ENCODE measurements around the gene PITX2. TPM values are rescaled to one million over a fixed set of nuclear protein-coding genes. Genes with fewer than 3 reads are reported as not detected.

The PITX2 gene
- total and polyA plus RNA-seq, 2 of the 13 experiments (the other 11 are each of a cell fraction or from before 2014, with no cell fraction given), result not detected

DNA sequence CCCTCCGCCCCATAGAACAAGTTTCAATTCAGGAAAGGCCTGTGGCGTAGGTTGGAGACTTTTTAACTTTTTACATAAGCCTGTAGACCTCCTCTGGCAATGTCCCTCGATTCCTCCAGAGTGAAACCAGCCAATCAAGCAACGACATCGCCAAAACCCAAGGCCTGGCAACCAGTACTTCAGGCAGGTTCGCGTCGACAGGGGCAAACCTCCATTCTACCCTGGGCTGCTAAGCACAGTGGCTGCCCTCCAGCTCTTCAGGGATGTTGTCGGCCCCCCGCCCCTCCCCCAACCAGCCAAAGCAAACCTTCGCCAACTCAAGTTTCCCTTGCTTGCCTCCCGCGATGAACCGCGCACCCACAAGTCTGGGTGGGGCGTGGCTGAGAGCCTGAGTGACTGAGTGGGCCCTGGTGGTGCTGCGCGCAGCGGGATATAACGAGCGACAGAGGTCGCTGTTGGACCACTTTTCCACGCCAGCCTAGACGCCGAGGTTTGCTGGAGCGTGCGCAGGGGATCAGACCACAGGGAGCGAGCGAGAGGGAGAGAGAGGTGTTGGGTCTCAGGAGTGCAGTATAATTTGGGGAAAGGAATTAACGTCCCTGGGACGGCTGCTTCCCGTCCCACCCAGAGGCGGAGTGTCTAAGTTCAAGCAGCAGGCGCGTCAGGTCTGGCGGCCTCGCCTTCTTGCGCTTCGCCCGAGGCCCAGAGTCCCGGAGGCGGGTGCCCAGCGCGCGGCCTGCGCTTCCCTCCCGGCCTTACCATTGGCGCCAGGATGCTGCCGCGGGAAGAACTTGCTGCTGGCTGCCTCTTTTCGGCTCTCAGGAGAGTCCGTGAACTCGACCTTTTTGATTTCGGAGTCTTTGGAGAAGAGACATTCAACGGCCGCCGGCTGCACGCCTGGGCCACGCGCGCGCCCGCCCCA, 9.0 kb upstream of the PITX2 start (continued):
- TF ChIP-seq, protein P1, sequence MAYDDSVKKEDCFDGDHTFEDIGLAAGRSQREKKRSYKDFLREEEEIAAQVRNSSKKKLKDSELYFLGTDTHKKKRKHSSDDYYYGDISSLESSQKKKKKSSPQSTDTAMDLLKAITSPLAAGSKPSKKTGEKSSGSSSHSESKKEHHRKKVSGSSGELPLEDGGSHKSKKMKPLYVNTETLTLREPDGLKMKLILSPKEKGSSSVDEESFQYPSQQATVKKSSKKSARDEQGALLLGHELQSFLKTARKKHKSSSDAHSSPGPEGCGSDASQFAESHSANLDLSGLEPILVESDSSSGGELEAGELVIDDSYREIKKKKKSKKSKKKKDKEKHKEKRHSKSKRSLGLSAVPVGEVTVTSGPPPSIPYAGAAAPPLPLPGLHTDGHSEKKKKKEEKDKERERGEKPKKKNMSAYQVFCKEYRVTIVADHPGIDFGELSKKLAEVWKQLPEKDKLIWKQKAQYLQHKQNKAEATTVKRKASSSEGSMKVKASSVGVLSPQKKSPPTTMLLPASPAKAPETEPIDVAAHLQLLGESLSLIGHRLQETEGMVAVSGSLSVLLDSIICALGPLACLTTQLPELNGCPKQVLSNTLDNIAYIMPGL (CRISPR knock-in tag; IDR thresholded peaks at IDR 0.05; ENCODE audit: borderline replicate concordance in 1 of 2, low read depth in 1 of 2), result 0 out of 4 replicates have a peak, but pooled peaks have one; percentile 19 to 37
- TF ChIP-seq, protein P2, sequence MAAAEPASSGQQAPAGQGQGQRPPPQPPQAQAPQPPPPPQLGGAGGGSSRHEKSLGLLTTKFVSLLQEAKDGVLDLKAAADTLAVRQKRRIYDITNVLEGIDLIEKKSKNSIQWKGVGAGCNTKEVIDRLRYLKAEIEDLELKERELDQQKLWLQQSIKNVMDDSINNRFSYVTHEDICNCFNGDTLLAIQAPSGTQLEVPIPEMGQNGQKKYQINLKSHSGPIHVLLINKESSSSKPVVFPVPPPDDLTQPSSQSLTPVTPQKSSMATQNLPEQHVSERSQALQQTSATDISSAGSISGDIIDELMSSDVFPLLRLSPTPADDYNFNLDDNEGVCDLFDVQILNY (CRISPR knock-in tag; conservative IDR thresholded peaks at IDR 0.05), result no peak
- no peak for TF ChIP-seq ZNF572 (CRISPR knock-in tag; IDR thresholded peaks at IDR 0.05)
- TF ChIP-seq BHLHE40 (IDR thresholded peaks at IDR 0.05; ENCODE audit: low read length), result 0 out of 2 replicates have a peak, but pooled peaks have one; percentile 28
- TF ChIP-seq, protein P3, sequence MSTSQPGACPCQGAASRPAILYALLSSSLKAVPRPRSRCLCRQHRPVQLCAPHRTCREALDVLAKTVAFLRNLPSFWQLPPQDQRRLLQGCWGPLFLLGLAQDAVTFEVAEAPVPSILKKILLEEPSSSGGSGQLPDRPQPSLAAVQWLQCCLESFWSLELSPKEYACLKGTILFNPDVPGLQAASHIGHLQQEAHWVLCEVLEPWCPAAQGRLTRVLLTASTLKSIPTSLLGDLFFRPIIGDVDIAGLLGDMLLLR (CRISPR knock-in tag; IDR thresholded peaks at IDR 0.05), result no peak
- TF ChIP-seq, protein P4, sequence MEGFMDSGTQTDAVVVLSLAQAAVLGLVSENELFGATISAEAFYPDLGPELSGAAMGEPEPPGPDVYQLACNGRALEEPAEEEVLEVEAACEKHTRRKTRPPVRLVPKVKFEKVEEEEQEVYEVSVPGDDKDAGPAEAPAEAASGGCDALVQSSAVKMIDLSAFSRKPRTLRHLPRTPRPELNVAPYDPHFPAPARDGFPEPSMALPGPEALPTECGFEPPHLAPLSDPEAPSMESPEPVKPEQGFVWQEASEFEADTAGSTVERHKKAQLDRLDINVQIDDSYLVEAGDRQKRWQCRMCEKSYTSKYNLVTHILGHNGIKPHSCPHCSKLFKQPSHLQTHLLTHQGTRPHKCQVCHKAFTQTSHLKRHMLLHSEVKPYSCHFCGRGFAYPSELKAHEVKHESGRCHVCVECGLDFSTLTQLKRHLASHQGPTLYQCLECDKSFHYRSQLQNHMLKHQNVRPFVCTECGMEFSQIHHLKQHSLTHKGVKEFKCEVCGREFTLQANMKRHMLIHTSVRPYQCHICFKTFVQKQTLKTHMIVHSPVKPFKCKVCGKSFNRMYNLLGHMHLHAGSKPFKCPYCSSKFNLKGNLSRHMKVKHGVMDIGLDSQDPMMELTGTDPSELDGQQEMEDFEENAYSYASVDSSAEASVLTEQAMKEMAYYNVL (CRISPR knock-in tag; IDR thresholded peaks at IDR 0.05; ENCODE audit: borderline replicate concordance), result no peak
- TF ChIP-seq GATAD1 (CRISPR knock-in tag; IDR thresholded peaks at IDR 0.05), result no peak
- no peak for TF ChIP-seq SMYD3 (CRISPR knock-in tag; IDR thresholded peaks at IDR 0.05)
- no peak for TF ChIP-seq NRL (CRISPR knock-in tag; IDR thresholded peaks at IDR 0.05; ENCODE audit: borderline replicate concordance)
- peak; percentile 30; the same call in 1 of the 2 replicates for TF ChIP-seq SP4 (CRISPR knock-in tag; IDR thresholded peaks at IDR 0.05)
- peak; percentile 27; the same call in 1 of the 2 replicates for TF ChIP-seq SALL2 (CRISPR knock-in tag; IDR thresholded peaks at IDR 0.05)
- peak; percentile 31 for TF ChIP-seq ZNF883 (CRISPR knock-in tag; IDR thresholded peaks at IDR 0.05; ENCODE audit: not compliant biosample characterization)
- 0 out of 2 replicates have a peak, but pooled peaks have one; percentile 36 for TF ChIP-seq CBX5 (CRISPR knock-in tag; IDR thresholded peaks at IDR 0.05; ENCODE audit: borderline replicate concordance)
- peak; percentile 13 for TF ChIP-seq TEAD3 (CRISPR knock-in tag; optimal IDR thresholded peaks at IDR 0.05; ENCODE audit: borderline replicate concordance)
- TF ChIP-seq SIN3A (IDR thresholded peaks at IDR 0.05; ENCODE audit: borderline replicate concordance, low read depth, low read length), result no peak
- TF ChIP-seq POLR2AphosphoS2 (IDR thresholded peaks at IDR 0.05; ENCODE audit: low read depth, low read length), result no peak
- no peak for TF ChIP-seq HNRNPL (IDR thresholded peaks at IDR 0.05; ENCODE audit: low read depth, low read length)
- TF ChIP-seq, protein P5, sequence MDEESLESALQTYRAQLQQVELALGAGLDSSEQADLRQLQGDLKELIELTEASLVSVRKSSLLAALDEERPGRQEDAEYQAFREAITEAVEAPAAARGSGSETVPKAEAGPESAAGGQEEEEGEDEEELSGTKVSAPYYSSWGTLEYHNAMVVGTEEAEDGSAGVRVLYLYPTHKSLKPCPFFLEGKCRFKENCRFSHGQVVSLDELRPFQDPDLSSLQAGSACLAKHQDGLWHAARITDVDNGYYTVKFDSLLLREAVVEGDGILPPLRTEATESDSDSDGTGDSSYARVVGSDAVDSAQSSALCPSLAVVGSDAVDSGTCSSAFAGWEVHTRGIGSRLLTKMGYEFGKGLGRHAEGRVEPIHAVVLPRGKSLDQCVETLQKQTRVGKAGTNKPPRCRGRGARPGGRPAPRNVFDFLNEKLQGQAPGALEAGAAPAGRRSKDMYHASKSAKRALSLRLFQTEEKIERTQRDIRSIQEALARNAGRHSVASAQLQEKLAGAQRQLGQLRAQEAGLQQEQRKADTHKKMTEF (CRISPR knock-in tag; IDR thresholded peaks at IDR 0.05), result 0 out of 2 replicates have a peak, but pooled peaks have one; percentile 21
- TF ChIP-seq MTF2 (CRISPR knock-in tag; IDR thresholded peaks at IDR 0.05; ENCODE audit: borderline replicate concordance), result peak; percentile 29; the same call in 1 of the 2 replicates
- no peak for TF ChIP-seq MEF2D (CRISPR knock-in tag; IDR thresholded peaks at IDR 0.05)
- peak; percentile 72; the same call in 1 of the 2 replicates for TF ChIP-seq KDM2A (CRISPR knock-in tag; IDR thresholded peaks at IDR 0.05; ENCODE audit: borderline replicate concordance, low read depth)
- no peak for TF ChIP-seq ARNT (IDR thresholded peaks at IDR 0.05)
